Endothelial cell of umbilical vein (primary cell): ENCODE measurements around the gene OTOS. TPM values are rescaled to one million over a fixed set of nuclear protein-coding genes. Genes with fewer than 3 reads are reported as not detected.

ENCODE experiments used
- BruUV-seq: library from RNA; stranded (reverse); fragments of 400-500 nt; replicated peaks from 2 replicates; lab custom pipeline; 2021; lab: Mats Ljungman, UMichigan
- CTCF ChIA-PET: fragments of 300-600, 350-600 bp; sonication (Branson Sonifier 250); formaldehyde crosslinking; loops from one replicate; lab custom pipeline; 2021; ENCODE audit warnings: antibody characterized with exemption, inconsistent platforms; lab: Charles Lee
- POLR2A ChIA-PET: fragments of 300-600, 350-600 bp; sonication (Branson Sonifier 250); formaldehyde crosslinking; loops from one replicate; lab custom pipeline; 2021; ENCODE audit warnings: antibody characterized with exemption, inconsistent platforms; lab: Charles Lee
- DNase-seq: peaks from one replicate; pipeline ENCODE4 v3.0.0-alpha.2; 2011; ENCODE audit warnings: low read depth, low spot score
- FAIRE-seq: peaks from 2 replicates; lab custom pipeline; 2011; peaks lifted over from hg19 to GRCh38; lab: Jason Lieb, UNC
- H2AFZ ChIP-seq: 2 replicates; pipeline ENCODE4 v1.6.0; 2012; ENCODE audit warnings: low read depth, low read length, control low read depth, inconsistent platforms
- H3K27ac ChIP-seq: 2 replicates; pipeline ENCODE4 v1.5.1; 2011; ENCODE audit warnings: low read depth, mild to moderate bottlenecking, control low read depth, low read length, moderate library complexity; ENCODE audit not compliant: insufficient read depth
- H3K27me3 ChIP-seq, 2 experiments: 2 replicates each; pipeline versions ENCODE4 v1.6.0 to v1.6.1; 2011; ENCODE audit warnings: low read length in 2 of 2, mixed read lengths in 1 of 2; ENCODE audit not compliant: control insufficient read depth in 2 of 2, insufficient read depth in 2 of 2
- H3K36me3 ChIP-seq, 2 experiments: 2 replicates in 1 of 2; 3 replicates in 1 of 2; pipeline ENCODE4 v1.5.1; 2011; ENCODE audit warnings: low read length in 2 of 2, mild to moderate bottlenecking in 1 of 2, moderate library complexity in 1 of 2; ENCODE audit not compliant: control insufficient read depth in 2 of 2, insufficient read depth in 2 of 2; ENCODE audit errors: extremely low read depth in 1 of 2
- H3K4me1 ChIP-seq: 3 replicates; pipeline ENCODE4 v1.5.1; 2011; ENCODE audit warnings: mild to moderate bottlenecking, low read length; ENCODE audit not compliant: control insufficient read depth, insufficient read depth; ENCODE audit errors: extremely low read depth
- H3K4me2 ChIP-seq: 2 replicates; pipeline ENCODE4 v1.6.1; 2011; ENCODE audit warnings: low read length, control low read depth, mixed read lengths; ENCODE audit not compliant: insufficient read depth
- H3K4me3 ChIP-seq, 3 experiments: fragments of 200-600 bp in 1 of 3; sonication (generic), shearing (Covaris generic) in 1 of 3; replicated peaks in 1 of 3; 2 replicates each; pipeline ENCODE4 v1.5.1; 2011 to 2016; ENCODE audit warnings: control low read depth in 3 of 3, low read length in 3 of 3, mild to moderate bottlenecking in 2 of 3, inconsistent platforms in 1 of 3, low read depth in 1 of 3, moderate library complexity in 1 of 3; ENCODE audit not compliant: insufficient read depth in 1 of 3
- H3K79me2 ChIP-seq: 2 replicates; pipeline ENCODE4 v1.6.0; 2012; ENCODE audit warnings: low read length, inconsistent platforms; ENCODE audit not compliant: control insufficient read depth, insufficient read depth
- H3K9ac ChIP-seq: replicated peaks from 2 replicates; pipeline ENCODE3; 2011; ENCODE audit warnings: low read length, control low read depth; ENCODE audit not compliant: insufficient read depth; ENCODE audit errors: extremely low read depth
- H3K9me1 ChIP-seq: replicated peaks from 3 replicates; pipeline ENCODE4 v1.6.0; 2011; ENCODE audit warnings: mild to moderate bottlenecking, low read length; ENCODE audit not compliant: control insufficient read depth, insufficient read depth; ENCODE audit errors: extremely low read depth
- H3K9me3 ChIP-seq: replicated peaks from 2 replicates; pipeline ENCODE4 v1.5.1; 2012; ENCODE audit warnings: low read length, inconsistent platforms; ENCODE audit not compliant: control insufficient read depth, insufficient read depth
- H4K20me1 ChIP-seq: replicated peaks from 2 replicates; pipeline ENCODE3; 2011; ENCODE audit warnings: mild to moderate bottlenecking, low read length; ENCODE audit not compliant: control insufficient read depth, insufficient read depth; ENCODE audit errors: extremely low read depth
- CTCF ChIP-seq, 2 donors: IDR thresholded peaks; 1 replicate in 1 of 2; 2 replicates in 1 of 2; pipeline ENCODE4 v1.5.1; 2011; ENCODE audit warnings: low read length in 2 of 2, mild to moderate bottlenecking in 2 of 2, moderate library complexity in 2 of 2, control low read depth in 1 of 2, inconsistent platforms in 1 of 2, low read depth in 1 of 2; ENCODE audit not compliant: insufficient read depth in 1 of 2; ENCODE audit errors: extremely low read depth in 1 of 2
- EZH2 ChIP-seq: IDR thresholded peaks from 2 replicates; pipeline ENCODE4 v1.6.1; 2012; ENCODE audit warnings: borderline replicate concordance, low read depth, mild to moderate bottlenecking, moderate library complexity, low read length, inconsistent platforms; ENCODE audit not compliant: severe bottlenecking
- FOS ChIP-seq: IDR thresholded peaks from 2 replicates; pipeline ENCODE4 v1.6.1; 2011; ENCODE audit warnings: mild to moderate bottlenecking, low read length, moderate library complexity, borderline replicate concordance; ENCODE audit not compliant: insufficient read depth
- GATA2 ChIP-seq: IDR thresholded peaks from 2 replicates; pipeline ENCODE4 v1.7.0; 2011; ENCODE audit warnings: low read depth, mild to moderate bottlenecking, moderate library complexity, mixed read lengths, low read length; ENCODE audit not compliant: insufficient read length, insufficient read depth
- JUN ChIP-seq: IDR thresholded peaks from 2 replicates; pipeline ENCODE4 v1.6.1; 2011; ENCODE audit warnings: borderline replicate concordance, low read depth; ENCODE audit not compliant: insufficient read length, insufficient read depth
- MYC ChIP-seq: IDR thresholded peaks from one replicate; pipeline ENCODE4 v1.6.1; 2011; ENCODE audit warnings: mild to moderate bottlenecking, low read depth, low read length
- POLR2A ChIP-seq: IDR thresholded peaks from 2 replicates; pipeline ENCODE4 v1.6.1; 2012; ENCODE audit warnings: low read depth, mild to moderate bottlenecking, control low read depth, low read length
- POLR2AphosphoS5 ChIP-seq: IDR thresholded peaks from 2 replicates; pipeline ENCODE4 v1.6.1; 2012; ENCODE audit warnings: low read depth, mild to moderate bottlenecking, control low read depth, low read length, moderate library complexity; ENCODE audit not compliant: insufficient read depth
- dilution Hi-C: fragments of 300-500 bp; cut with MboI; formaldehyde crosslinking; loops from one replicate; pipeline ENCODE4 v1.15.0; 2019; ENCODE audit warnings: low sequenced_read_pairs; ENCODE audit not compliant: extremely low pct_ligation_motif_present
- intact Hi-C: fragments of 100-400 bp; cut with micrococcal nuclease; formaldehyde crosslinking; loops from one replicate; pipeline ENCODE4 v1.10.0; 2022
- polyA plus RNA-seq, 4 experiments: library from polyadenylated mRNA; depleted of rRNA in 3 of 4; stranded (reverse) in 3 of 4; unstranded in 1 of 4; fragments of >200 nt; gene quantifications; 2 replicates each; pipeline versions ENCODE4 v1.2.1 to v1.2.3, GENCODE V29; 2011 to 2012; ENCODE audit warnings: missing spikeins in 1 of 4
- total RNA-seq: library from RNA; stranded (reverse); gene quantifications from 2 replicates; pipeline ENCODE4 v1.2.3, GENCODE V29; 2021
- TF ChIP-seq, protein P1 (sequence below): IDR thresholded peaks from 2 replicates; pipeline ENCODE4 v1.6.1; 2011; ENCODE audit not compliant: insufficient read depth, insufficient read length

Gene OTOS
- total and polyA plus RNA-seq, 2 donors (not counting 3 experiments of a cell fraction or from before 2014, with no cell fraction given) = not detected

- dilution Hi-C loops = no loop called here
- ChIA-PET CTCF (interaction anchor here (1.0 to 5.7 kb wide), 12 partner anchors 8 to 1630 kb away, joined by 3 to 199 read pairs (median 4); no protein-coding TSS in a partner anchor), POLR2A (no interaction called here)
- Histone ChIP-seq H3K9ac (no peak overlapping the region), H3K4me1 (no peaks in the 10 kb centered on the region), H3K27me3 (no peaks in the 10 kb centered on the region), H3K9me3 (no peaks in the 10 kb centered on the region), H3K4me3 (no peak overlapping the region), H3K9me1 (no peaks in the 10 kb centered on the region), H4K20me1 (no peaks in the 10 kb centered on the region), H3K27ac (no peak overlapping the region), H3K4me2 (no peak overlapping the region), H3K79me2 (no peaks in the 10 kb centered on the region), H3K36me3 (no peaks in the 10 kb centered on the region), H2AFZ (no peak overlapping the region)
- TF ChIP-seq, protein P1, sequence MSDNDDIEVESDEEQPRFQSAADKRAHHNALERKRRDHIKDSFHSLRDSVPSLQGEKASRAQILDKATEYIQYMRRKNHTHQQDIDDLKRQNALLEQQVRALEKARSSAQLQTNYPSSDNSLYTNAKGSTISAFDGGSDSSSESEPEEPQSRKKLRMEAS = no peak
- TF ChIP-seq POLR2AphosphoS5 (no peak), CTCF (IDR thresholded peaks at IDR 0.05; ENCODE audit: extremely low read depth in 1 of 2, insufficient read depth in 1 of 2, low read depth in 1 of 2, low read length in 2 of 2) (no peak), GATA2 (no peak), POLR2A (no peak), EZH2 (no peak), FOS (no peak), JUN (no peak), MYC (no peak)
- BruUV-seq = no TSS peak
- no peak for DNase-seq
- no peak for FAIRE-seq
- intact Hi-C loops = loop anchor here (1.0 to 10.0 kb wide), 4 partner anchors 82 to 1108 kb away; no protein-coding TSS in a partner anchor
Measured at GRCh38 chr2:240143276-240143675, 2.8 kb upstream of the OTOS start.
